Lung (tissue), 12 donors: Measurements from ENCODE around the gene RGS7. TPM values are rescaled to one million over a fixed set of nuclear protein-coding genes. Genes with fewer than 3 reads are reported as not detected.
"Not testable (repeated sequence)": the region's sequence is repeated elsewhere in the genome, so short reads cannot be mapped to it uniquely, and the experiment has no call there.

Experiments used
- ATAC-seq: fragments of 200-7000 bp; cut with Tn5 transposase; one replicate; pipeline ENCODE4 v1.9.1; 2020; ENCODE audit warnings: moderate number of reproducible peaks; ENCODE audit not compliant: insufficient read depth, low FRiP score
- DNase-seq, 3 donors: peaks; one replicate each; pipeline ENCODE4 v3.0.0-alpha.2; 2013 to 2017
- H3K27ac ChIP-seq, 2 donors: one replicate each; pipeline ENCODE4 v1.5.1; 2013; ENCODE audit warnings: mild to moderate bottlenecking in 2 of 2, moderate library complexity in 2 of 2, control low read depth in 1 of 2, inconsistent platforms in 1 of 2, low read depth in 1 of 2, low read length in 1 of 2
- H3K27me3 ChIP-seq, 3 donors: one replicate each; pipeline ENCODE4 v1.5.1; 2013; ENCODE audit warnings: low read length in 2 of 3; ENCODE audit not compliant: control insufficient read depth in 3 of 3, insufficient read depth in 3 of 3
- H3K36me3 ChIP-seq, 4 donors: one replicate each; pipeline ENCODE4 v1.5.1; 2013; ENCODE audit warnings: low read length in 4 of 4, mild to moderate bottlenecking in 1 of 4, moderate library complexity in 1 of 4; ENCODE audit not compliant: control insufficient read depth in 4 of 4, insufficient read depth in 4 of 4
- H3K4me1 ChIP-seq, 5 donors: one replicate each; pipeline ENCODE4 v1.5.1; 2013; ENCODE audit warnings: low read length in 5 of 5, mild to moderate bottlenecking in 2 of 5, moderate library complexity in 1 of 5; ENCODE audit not compliant: control insufficient read depth in 5 of 5, insufficient read depth in 5 of 5
- H3K4me3 ChIP-seq: one replicate; pipeline ENCODE4 v1.5.1; 2013; ENCODE audit warnings: mild to moderate bottlenecking, control low read depth, moderate library complexity
- H3K9ac ChIP-seq, 2 donors: one replicate each; pipeline ENCODE4 v1.5.1; 2013; ENCODE audit warnings: low read length in 2 of 2, control low read depth in 1 of 2; ENCODE audit not compliant: insufficient read depth in 1 of 2
- H3K9me3 ChIP-seq, 4 donors: one replicate each; pipeline ENCODE4 v1.5.1; 2013; ENCODE audit warnings: low read length in 3 of 4, mild to moderate bottlenecking in 1 of 4, moderate library complexity in 1 of 4; ENCODE audit not compliant: control insufficient read depth in 4 of 4, insufficient read depth in 3 of 4
- CTCF ChIP-seq: IDR thresholded peaks from 2 replicates; pipeline ENCODE4 v1.5.1; 2012; ENCODE audit warnings: mild to moderate bottlenecking; ENCODE audit errors: control extremely low read depth, extremely low read depth
- WGBS, 2 donors: extraction: QIAGEN DNeasy Blood & Tissue Kit; methylation state at CpG; one replicate each; pipeline ENCODE4 v1.1.7; 2013; 5-methylcytosine and 5-hydroxymethylcytosine counted together
- polyA plus RNA-seq, 2 donors: library from polyadenylated mRNA; stranded (reverse); fragments of 200-250 nt; gene quantifications; one replicate each; pipeline ENCODE4 v1.2.1, GENCODE V29; 2013
- total RNA-seq, 2 donors: library from RNA; depleted of rRNA in 1 of 2; stranded (reverse); fragments of >200 nt in 1 of 2; gene quantifications; one replicate each; pipeline ENCODE4 v1.2.1, GENCODE V29; 2014 to 2021
- donor health status: control.
- donor health status: control.
- donor health status: Bipolar disorder and iron deficiency.
- donor health status: healthy.
- donor health status: DM: yes; HTN: yes; CAD: no.

Gene RGS7
- total and polyA plus RNA-seq, 4 donors = 0.06 to 0.25 (median 0.08) TPM; not detected in 1

GRCh38 chr1:241221319-241221718 lies 135.7 kb downstream of the RGS7 start:
- no peak for TF ChIP-seq CTCF
- H3K27me3 ChIP-seq = no peaks in the 10 kb centered on the region
- H3K9me3 ChIP-seq = peaks cover 0 to 7% (median 1%) of the 10 kb centered on the region in 4 donors
- H3K9ac ChIP-seq = no peak overlapping the region
- 66 to 76% methylated on average over 6 of the region's 6 CpGs for WGBS, 2 donors
- no peak overlapping the region for H3K27ac ChIP-seq
- no peak overlapping the region for H3K4me3 ChIP-seq
- no peaks in the 10 kb centered on the region for H3K36me3 ChIP-seq
- H3K4me1 ChIP-seq = no peaks in the 10 kb centered on the region
- ATAC-seq (no peak), DNase-seq (no peak)

DNA sequence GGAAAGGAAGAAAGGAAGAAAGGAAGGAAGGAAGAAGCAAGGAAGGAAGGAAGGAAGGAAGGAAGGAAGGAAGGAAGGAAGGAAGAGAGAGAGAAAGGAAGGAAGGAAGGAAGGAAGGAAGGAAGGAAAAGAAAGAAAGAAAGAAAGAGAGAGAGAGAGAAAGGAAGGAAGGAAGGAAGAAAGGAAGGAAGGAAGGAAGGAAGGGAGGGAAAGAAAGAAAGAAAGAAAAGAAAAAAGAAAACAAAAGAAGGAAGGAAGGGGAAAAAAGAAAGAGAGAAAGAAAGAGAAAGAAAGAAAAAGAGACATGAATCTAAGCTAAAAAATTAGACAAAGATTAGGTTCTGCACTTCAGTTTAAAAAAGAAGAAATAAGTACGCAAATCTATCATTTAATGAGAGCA lies 136.1 kb downstream of the RGS7 start:
- not testable (repeated sequence) for H3K27me3 ChIP-seq, ATAC-seq, H3K4me3 ChIP-seq, H3K9ac ChIP-seq, H3K4me1 ChIP-seq, H3K36me3 ChIP-seq, DNase-seq, H3K9me3 ChIP-seq, H3K27ac ChIP-seq
- WGBS, 2 donors = 89 to 95% methylated on average over 1 of the region's 1 CpG

DNA sequence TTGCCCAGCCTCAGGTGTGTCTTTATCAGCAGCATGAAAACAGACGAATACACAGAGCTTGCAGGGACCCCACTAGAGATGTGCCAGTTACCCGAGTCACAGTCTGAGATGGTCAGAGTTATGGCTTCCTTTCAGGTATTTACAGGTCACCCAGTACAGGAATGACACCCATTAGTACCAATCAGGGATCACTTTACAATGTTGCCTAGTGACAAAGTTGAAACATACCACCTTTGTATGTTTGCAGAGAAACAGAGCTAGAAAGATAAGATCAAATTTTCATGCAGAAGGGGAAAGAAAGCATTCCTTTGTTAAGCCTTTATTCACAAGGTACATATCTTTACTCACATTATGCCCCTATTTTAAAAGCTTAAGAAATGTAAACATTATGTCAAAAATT lies 137.6 kb downstream of the RGS7 start:
- Histone ChIP-seq H3K9ac (no peak overlapping the region), H3K27me3 (no peaks in the 10 kb centered on the region), H3K4me1 (no peaks in the 10 kb centered on the region), H3K36me3 (no peaks in the 10 kb centered on the region), H3K27ac (no peak overlapping the region), H3K4me3 (no peak overlapping the region), H3K9me3 (peaks cover 0 to 7% (median 1%) of the 10 kb centered on the region in 4 donors)
- WGBS, 2 donors = 71 to 73% methylated on average over 2 of the region's 2 CpGs
- no peak for TF ChIP-seq CTCF
- DNase-seq = no peak
- no peak for ATAC-seq

- ATAC-seq = no peak
- 57 to 71% methylated on average over 2 of the region's 2 CpGs for WGBS, 2 donors
- Histone ChIP-seq H3K9ac (no peak overlapping the region), H3K36me3 (no peaks in the 10 kb centered on the region), H3K27me3 (no peaks in the 10 kb centered on the region), H3K4me3 (no peak overlapping the region), H3K4me1 (no peaks in the 10 kb centered on the region), H3K27ac (no peak overlapping the region), H3K9me3 (peaks cover 0 to 7% (median 1%) of the 10 kb centered on the region in 4 donors)
- DNase-seq = no peak
- TF ChIP-seq CTCF = no peak
Observed at GRCh38 chr1:241217516-241217915, 139.5 kb downstream of the RGS7 start.
